GM12872 (cell line): ENCODE results near the gene CBX2.
A peak's percentile ranks its signal among the peaks of the same experiment; 100 is the strongest.

ENCODE experiments used
- CTCF ChIP-seq: IDR thresholded peaks from 3 replicates; pipeline ENCODE4 v1.5.1; 2011; ENCODE audit warnings: low read depth, mild to moderate bottlenecking, low read length, moderate library complexity; ENCODE audit not compliant: insufficient read depth

The CBX2 gene

GRCh38 chr17:79836972-79837887, 59.3 kb downstream of the CBX2 start:
- TF ChIP-seq CTCF = 0 out of 3 replicates have a peak, but pooled peaks have one; percentile 27
